ENCODE measurements around the gene OR51M1. TPM values are rescaled to one million over a fixed set of nuclear protein-coding genes. Genes with fewer than 3 reads are reported as not detected.

The OR51M1 gene
- polyA plus RNA-seq, 3 donors: not detected

DNA sequence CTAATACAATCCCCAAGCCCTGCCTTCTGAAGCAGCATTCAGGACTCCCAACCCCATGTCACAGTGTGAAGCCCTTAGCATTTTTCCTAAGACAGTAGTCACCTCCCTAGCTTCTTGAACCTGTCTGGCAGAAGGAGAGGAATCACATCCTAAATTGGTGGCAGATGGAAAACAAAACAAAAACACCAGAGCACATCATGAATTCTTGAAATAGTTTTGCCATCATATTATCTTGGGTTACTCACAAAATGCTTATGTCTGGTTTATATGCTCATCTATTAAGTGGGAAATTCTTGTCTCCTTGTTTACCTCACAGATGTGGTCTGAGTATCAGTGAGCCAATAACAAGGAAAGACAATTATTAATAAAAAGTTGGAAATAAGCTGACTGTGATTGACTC, 15.3 kb downstream of the OR51M1 start:
- Histone ChIP-seq H4K20me1 (ENCODE audit: insufficient read depth, low read length) (no peaks in the 10 kb centered on the region), H3K79me2 (ENCODE audit: insufficient read depth, low read length) (no peaks in the 10 kb centered on the region), H3K4me3 (replicated peaks in 1 of 3; ENCODE audit: low read depth in 2 of 3, low read length in 3 of 3) (no peak overlapping the region), H3K36me3 (replicated peaks in 1 of 2; ENCODE audit: control insufficient read depth in 1 of 2, insufficient read depth in 2 of 2, low read length in 2 of 2) (no peaks in the 10 kb centered on the region), H3K9me3 (replicated peaks in 1 of 2; ENCODE audit: control insufficient read depth in 1 of 2, insufficient read depth in 1 of 2, low read length in 2 of 2) (peaks cover 0 to 7% of the 10 kb centered on the region in 2 donors), H3K4me2 (replicated peaks; ENCODE audit: extremely low read depth, low read length, poor library complexity, severe bottlenecking) (no peak overlapping the region), H2AFZ (ENCODE audit: insufficient read depth, low read depth, low read length, poor library complexity, severe bottlenecking) (no peak overlapping the region), H3K27ac (ENCODE audit: low read depth in 1 of 2, low read length in 2 of 2) (no peak overlapping the region), H3K9ac (ENCODE audit: insufficient read depth, low read length, poor library complexity, severe bottlenecking) (no peak overlapping the region), H3K27me3 (ENCODE audit: control insufficient read depth in 2 of 2, insufficient read depth in 2 of 2, low read length in 2 of 2) (no peaks in the 10 kb centered on the region), H3K4me1 (ENCODE audit: control insufficient read depth in 1 of 2, insufficient read depth in 2 of 2, low read length in 2 of 2) (no peaks in the 10 kb centered on the region)
- no peak for DNase-seq
- Mint-ChIP-seq H3K4me3 (no peak overlapping the region), H3K9me3 (peaks cover 0 to 4% (median 2%) of the 10 kb centered on the region in 7 donors), H3K36me3 (no peaks in the 10 kb centered on the region), H3K27ac (no peak overlapping the region), H3K4me1 (no peaks in the 10 kb centered on the region), H3K27me3 (ENCODE audit: low read depth in 3 of 3) (peaks cover 0 to 4% (median 3%) of the 10 kb centered on the region in 3 donors)
- intact Hi-C loops (cut with micrococcal nuclease): no loop called here
- TF ChIP-seq, protein P1, sequence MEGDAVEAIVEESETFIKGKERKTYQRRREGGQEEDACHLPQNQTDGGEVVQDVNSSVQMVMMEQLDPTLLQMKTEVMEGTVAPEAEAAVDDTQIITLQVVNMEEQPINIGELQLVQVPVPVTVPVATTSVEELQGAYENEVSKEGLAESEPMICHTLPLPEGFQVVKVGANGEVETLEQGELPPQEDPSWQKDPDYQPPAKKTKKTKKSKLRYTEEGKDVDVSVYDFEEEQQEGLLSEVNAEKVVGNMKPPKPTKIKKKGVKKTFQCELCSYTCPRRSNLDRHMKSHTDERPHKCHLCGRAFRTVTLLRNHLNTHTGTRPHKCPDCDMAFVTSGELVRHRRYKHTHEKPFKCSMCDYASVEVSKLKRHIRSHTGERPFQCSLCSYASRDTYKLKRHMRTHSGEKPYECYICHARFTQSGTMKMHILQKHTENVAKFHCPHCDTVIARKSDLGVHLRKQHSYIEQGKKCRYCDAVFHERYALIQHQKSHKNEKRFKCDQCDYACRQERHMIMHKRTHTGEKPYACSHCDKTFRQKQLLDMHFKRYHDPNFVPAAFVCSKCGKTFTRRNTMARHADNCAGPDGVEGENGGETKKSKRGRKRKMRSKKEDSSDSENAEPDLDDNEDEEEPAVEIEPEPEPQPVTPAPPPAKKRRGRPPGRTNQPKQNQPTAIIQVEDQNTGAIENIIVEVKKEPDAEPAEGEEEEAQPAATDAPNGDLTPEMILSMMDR (IDR thresholded peaks at IDR 0.05): no peak

DNA sequence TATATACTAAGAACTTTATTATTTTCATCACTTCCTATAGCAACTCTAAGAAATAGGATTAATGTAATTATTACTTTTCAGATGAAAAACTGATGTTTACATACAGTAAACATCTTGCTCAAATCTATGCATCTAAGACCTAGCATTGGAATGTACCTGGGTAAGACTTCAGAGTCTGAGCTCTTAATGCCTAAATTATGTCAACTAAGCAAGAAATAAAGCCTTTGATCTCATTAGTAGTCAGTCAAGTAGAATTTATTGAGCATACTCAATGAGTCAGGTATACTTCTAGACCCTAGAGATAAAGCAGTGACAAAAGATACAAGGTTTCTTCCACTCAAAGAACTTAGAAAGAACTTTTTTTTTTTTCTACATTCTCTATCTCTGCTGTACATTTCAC, 21.6 kb downstream of the OR51M1 start:
- no peak overlapping the region for H3K4me3 Mint-ChIP-seq
- no peaks in the 10 kb centered on the region for H3K36me3 Mint-ChIP-seq
- H2AFZ ChIP-seq (ENCODE audit: insufficient read depth, low read depth, low read length, poor library complexity, severe bottlenecking): no peak overlapping the region
- H3K9me3 ChIP-seq (replicated peaks in 1 of 2; ENCODE audit: control insufficient read depth in 1 of 2, insufficient read depth in 1 of 2, low read length in 2 of 2): peaks cover 0 to 7% of the 10 kb centered on the region in 2 donors
- peaks cover 0 to 5% (median 3%) of the 10 kb centered on the region in 7 donors for H3K9me3 Mint-ChIP-seq
- TF ChIP-seq, protein P1 (IDR thresholded peaks at IDR 0.05): no peak
- H3K79me2 ChIP-seq (ENCODE audit: insufficient read depth, low read length): no peaks in the 10 kb centered on the region
- H3K4me3 ChIP-seq (replicated peaks in 1 of 3; ENCODE audit: low read depth in 2 of 3, low read length in 3 of 3): no peak overlapping the region
- intact Hi-C loops (cut with micrococcal nuclease): no loop called here
- H3K27me3 ChIP-seq (ENCODE audit: control insufficient read depth in 2 of 2, insufficient read depth in 2 of 2, low read length in 2 of 2): no peaks in the 10 kb centered on the region
- H3K4me1 Mint-ChIP-seq: no peaks in the 10 kb centered on the region
- peaks cover 0 to 3% (median 3%) of the 10 kb centered on the region in 3 donors for H3K27me3 Mint-ChIP-seq (ENCODE audit: low read depth in 3 of 3)
- H3K27ac ChIP-seq (ENCODE audit: low read depth in 1 of 2, low read length in 2 of 2): no peak overlapping the region
- H3K4me1 ChIP-seq (ENCODE audit: control insufficient read depth in 1 of 2, insufficient read depth in 2 of 2, low read length in 2 of 2): no peaks in the 10 kb centered on the region
- no peaks in the 10 kb centered on the region for H3K36me3 ChIP-seq (replicated peaks in 1 of 2; ENCODE audit: control insufficient read depth in 1 of 2, insufficient read depth in 2 of 2, low read length in 2 of 2)
- no peak overlapping the region for H3K27ac Mint-ChIP-seq
- H4K20me1 ChIP-seq (ENCODE audit: insufficient read depth, low read length): no peaks in the 10 kb centered on the region
- H3K4me2 ChIP-seq (replicated peaks; ENCODE audit: extremely low read depth, low read length, poor library complexity, severe bottlenecking): no peak overlapping the region
- no peak for DNase-seq
- no peak overlapping the region for H3K9ac ChIP-seq (ENCODE audit: insufficient read depth, low read length, poor library complexity, severe bottlenecking)

All from CD14-positive monocyte (primary cell).